ENCODE results near the gene SPON1. TPM values are rescaled to one million over a fixed set of nuclear protein-coding genes. Genes with fewer than 3 reads are reported as not detected.

SPON1 gene
- polyA plus RNA-seq, 1 donor from 2014 or later = 0.19 TPM

DNA sequence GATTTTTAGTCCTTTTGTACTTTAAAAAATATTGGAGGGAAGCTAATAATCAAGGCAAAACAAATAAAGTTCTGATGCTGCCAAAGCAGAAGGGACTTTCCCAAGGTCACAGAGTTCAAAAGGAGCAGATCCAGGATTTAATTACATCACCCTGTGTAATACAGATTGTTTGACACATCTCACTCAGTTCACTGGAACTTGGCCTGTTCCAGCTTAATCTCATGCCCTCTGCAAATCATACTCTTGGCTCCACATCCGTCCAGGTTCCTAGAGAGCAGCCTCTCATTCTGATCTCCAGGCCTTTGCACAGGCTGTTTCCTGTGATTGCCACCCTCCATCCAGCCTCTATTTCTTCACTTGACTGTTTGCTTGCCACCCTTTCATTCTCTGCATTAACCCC, 151.7 kb downstream of the SPON1 start:
- no peaks in the 10 kb centered on the region for H3K36me3 Mint-ChIP-seq
- no peak overlapping the region for H3K27ac Mint-ChIP-seq
- H3K27me3 Mint-ChIP-seq = peaks cover 10% of the 10 kb centered on the region
- no peaks in the 10 kb centered on the region for H3K4me1 Mint-ChIP-seq
- peaks cover 0 to 5% (median 4%) of the 10 kb centered on the region in 3 donors for H3K9me3 Mint-ChIP-seq
- H3K4me3 Mint-ChIP-seq = no peak overlapping the region

DNA sequence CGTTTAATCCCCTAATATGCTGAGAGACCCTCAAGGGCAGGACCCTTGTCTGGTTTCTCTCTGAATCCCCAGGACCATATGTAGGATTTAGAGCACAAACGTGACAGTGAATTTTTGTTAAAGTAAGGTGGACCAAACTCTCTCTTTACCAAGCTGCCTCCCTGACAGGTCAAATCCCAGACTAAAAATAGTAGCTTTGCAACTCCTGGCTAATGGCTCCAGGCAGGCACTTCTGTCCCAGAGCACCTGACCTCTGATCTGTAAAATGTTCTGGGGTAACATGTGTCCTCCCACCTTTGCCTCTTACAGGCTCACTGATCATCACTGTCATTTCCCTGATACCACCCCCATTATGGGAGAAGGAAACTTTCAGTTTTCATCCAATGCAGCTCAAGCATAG, 152.3 kb downstream of the SPON1 start:
- Mint-ChIP-seq H3K27me3 (peaks cover 10% of the 10 kb centered on the region), H3K4me3 (no peak overlapping the region), H3K4me1 (no peaks in the 10 kb centered on the region), H3K9me3 (peaks cover 0 to 5% (median 4%) of the 10 kb centered on the region in 3 donors), H3K36me3 (no peaks in the 10 kb centered on the region), H3K27ac (no peak overlapping the region)

DNA sequence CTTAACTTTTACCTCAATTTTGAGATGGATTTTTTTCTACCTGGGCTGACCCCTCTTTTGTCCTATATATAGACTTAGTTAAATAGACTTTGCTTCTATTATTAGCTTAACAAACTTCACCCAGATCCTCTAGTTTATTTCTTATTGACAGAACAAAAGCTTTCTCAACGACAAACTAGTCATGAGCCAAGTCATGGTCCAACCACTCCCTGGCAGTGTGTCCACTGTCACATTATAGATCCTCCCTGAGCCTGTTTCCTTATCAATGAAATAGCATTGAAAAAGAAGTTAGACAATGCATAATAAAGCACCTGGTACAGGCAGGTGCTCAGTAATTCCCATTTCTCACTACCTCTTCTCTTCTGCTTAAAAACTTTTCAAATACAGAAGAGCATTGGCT, 155.1 kb downstream of the SPON1 start:
- Mint-ChIP-seq H3K27me3 (peaks cover 7% of the 10 kb centered on the region), H3K36me3 (peaks cover 3% of the 10 kb centered on the region), H3K9me3 (peaks cover 0 to 5% (median 4%) of the 10 kb centered on the region in 3 donors), H3K4me1 (no peaks in the 10 kb centered on the region), H3K27ac (no peak overlapping the region), H3K4me3 (no peak overlapping the region)

DNA sequence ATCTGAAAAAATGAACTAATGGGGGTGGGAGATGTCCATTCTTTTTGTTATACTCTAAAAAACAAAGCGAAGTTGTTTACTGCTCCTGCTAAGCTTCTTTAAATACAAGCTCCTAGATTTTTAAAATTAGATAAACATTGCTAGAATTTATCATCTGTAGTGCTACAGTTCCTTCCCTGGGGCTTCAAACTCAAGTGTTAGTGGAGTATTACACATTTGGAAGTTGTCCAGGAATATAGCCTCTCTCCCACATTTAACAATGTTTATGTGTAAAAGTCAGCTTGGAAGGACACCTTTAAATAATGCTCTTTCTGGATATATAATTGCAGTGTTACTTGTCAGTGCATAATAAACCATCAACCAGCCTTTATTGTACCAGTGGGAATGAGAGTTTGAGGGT, 155.5 kb downstream of the SPON1 start:
- H3K4me3 Mint-ChIP-seq = no peak overlapping the region
- peaks cover 0 to 5% (median 4%) of the 10 kb centered on the region in 3 donors for H3K9me3 Mint-ChIP-seq
- peaks cover 7% of the 10 kb centered on the region for H3K27me3 Mint-ChIP-seq
- peaks cover 3% of the 10 kb centered on the region for H3K36me3 Mint-ChIP-seq
- H3K27ac Mint-ChIP-seq = no peak overlapping the region
- H3K4me1 Mint-ChIP-seq = no peaks in the 10 kb centered on the region

DNA sequence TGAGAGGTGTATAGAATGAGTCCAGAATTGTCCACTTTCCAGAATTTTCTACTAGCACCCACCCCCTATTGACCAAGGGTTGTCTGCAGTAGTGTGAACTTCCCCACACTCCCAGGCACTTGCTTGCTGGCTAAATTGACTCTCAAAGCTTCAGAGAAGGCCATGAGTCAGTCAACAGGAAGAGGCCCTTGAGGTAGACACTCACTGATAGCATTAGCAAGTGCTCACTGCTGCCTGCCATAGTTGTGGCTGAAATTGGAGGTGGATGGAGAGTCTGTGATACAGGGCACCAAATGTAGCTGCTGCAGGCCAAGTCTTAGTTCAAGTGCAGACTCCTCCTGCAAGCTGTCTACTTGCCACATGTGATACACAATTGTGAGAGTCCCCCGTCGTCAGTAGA, 156.8 kb downstream of the SPON1 start:
- Mint-ChIP-seq H3K27me3 (peaks cover 6% of the 10 kb centered on the region), H3K9me3 (peaks cover 3 to 5% (median 4%) of the 10 kb centered on the region in 3 donors), H3K27ac (no peak overlapping the region), H3K4me3 (no peak overlapping the region), H3K4me1 (no peaks in the 10 kb centered on the region), H3K36me3 (peaks cover 3% of the 10 kb centered on the region)

DNA sequence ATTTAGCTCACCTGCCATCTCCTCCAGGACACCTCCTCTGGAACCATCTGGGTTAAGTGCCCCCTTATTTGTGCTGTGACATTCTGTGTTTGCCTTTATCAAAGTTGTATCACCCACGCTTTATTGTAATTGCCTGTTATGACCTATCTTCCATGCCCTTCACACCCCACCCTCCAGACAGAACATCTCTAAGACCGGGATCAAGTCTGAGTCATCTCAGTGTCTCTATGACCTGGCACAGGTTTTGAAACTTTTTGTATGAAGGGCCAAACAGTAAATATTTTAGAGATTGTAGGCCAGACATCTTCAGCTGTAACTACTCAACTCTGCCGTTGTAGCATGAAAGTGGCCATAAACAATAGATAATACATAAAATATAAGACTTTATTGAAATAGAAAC, 161.8 kb downstream of the SPON1 start:
- H3K27me3 Mint-ChIP-seq = no peaks in the 10 kb centered on the region
- peaks cover 0 to 14% (median 4%) of the 10 kb centered on the region in 3 donors for H3K9me3 Mint-ChIP-seq
- H3K4me1 Mint-ChIP-seq = no peaks in the 10 kb centered on the region
- H3K27ac Mint-ChIP-seq = no peak overlapping the region
- H3K36me3 Mint-ChIP-seq = peaks cover 4% of the 10 kb centered on the region
- H3K4me3 Mint-ChIP-seq = no peak overlapping the region

DNA sequence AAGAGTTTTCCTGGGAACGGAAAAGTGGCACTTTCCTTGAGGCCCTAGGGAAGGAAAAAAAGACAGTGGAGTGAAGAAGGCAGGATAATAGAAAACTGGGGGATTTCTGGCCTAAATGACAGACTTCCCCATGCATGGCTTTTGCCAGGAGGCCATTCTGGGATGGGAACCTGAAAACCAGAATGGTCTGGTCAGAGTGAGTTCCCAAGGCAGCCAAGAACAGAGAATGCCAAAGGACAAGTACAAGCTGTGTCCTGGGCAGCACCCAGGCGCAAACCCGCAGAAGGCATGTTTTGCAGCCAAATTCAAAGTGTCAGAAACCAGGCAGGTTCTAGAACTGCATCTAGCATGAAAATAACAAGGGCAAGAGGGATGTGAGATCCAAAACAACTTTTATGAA, 162.4 kb downstream of the SPON1 start:
- no peaks in the 10 kb centered on the region for H3K4me1 Mint-ChIP-seq
- peaks cover 0 to 14% (median 4%) of the 10 kb centered on the region in 3 donors for H3K9me3 Mint-ChIP-seq
- H3K36me3 Mint-ChIP-seq = peaks cover 4% of the 10 kb centered on the region
- no peak overlapping the region for H3K27ac Mint-ChIP-seq
- no peaks in the 10 kb centered on the region for H3K27me3 Mint-ChIP-seq
- H3K4me3 Mint-ChIP-seq = no peak overlapping the region

DNA sequence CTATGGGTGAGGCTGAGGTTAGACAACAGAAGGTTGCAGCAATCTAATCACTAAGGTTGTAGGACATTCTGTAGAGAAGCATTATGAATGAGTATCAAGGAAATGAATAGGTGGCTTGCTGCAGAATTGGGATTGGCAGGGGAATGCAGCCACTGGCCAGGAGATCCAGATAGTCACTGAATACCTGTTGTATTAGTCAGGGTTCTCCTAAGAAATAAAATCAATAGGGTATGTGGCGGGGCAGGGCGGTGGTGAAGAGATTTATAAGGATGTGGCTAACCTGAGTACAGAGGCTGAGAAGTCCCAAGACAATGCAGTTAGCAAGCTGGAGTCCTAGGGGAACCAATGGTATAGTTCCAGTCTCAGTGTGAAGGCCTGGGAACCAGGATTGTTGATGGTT, 163.0 kb downstream of the SPON1 start:
- Mint-ChIP-seq H3K4me1 (no peaks in the 10 kb centered on the region), H3K27me3 (no peaks in the 10 kb centered on the region), H3K27ac (no peak overlapping the region), H3K36me3 (peaks cover 3% of the 10 kb centered on the region), H3K4me3 (no peak overlapping the region), H3K9me3 (peaks cover 0 to 17% (median 4%) of the 10 kb centered on the region in 3 donors)

DNA sequence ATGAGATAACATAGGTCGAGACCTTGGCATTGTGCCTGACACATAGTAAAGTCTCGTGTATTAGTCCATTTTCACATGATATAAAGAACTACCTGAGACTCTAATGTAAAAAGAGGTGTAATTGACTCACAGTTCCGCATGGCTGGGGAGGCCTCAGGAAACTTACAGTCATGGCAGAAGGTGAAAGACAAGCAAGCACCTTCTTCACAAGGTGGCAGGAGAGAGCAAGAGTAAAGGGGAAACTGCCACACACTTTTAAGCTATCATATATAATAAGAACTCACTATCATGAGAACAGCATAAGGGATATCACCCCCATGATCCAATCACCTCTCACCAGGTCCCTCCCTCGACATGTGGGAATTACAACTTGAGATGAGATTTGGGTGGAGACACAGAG, 165.2 kb downstream of the SPON1 start:
- peaks cover 3% of the 10 kb centered on the region for H3K27me3 Mint-ChIP-seq
- H3K36me3 Mint-ChIP-seq = peaks cover 2% of the 10 kb centered on the region

DNA sequence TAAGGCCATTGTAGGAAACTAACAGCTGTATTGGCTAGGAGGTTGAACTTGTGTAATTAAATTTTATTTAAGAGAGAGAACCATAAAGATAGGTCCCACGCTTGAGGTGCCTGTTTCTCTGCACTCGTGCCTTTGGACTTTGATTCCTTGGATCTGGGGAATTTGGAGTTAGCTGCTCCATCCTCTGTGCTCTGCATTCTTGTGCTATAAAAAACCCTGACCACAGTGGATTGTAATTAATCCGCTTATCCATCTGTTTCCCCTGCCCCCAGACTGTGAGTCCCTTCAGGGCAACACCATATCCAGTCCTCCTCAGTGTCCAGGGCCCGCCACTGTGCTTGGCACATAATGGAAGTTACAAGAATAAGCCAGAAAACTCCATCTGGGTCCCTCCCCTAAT, 169.8 kb downstream of the SPON1 start:
- no peaks in the 10 kb centered on the region for H3K4me1 Mint-ChIP-seq
- no peak overlapping the region for H3K4me3 Mint-ChIP-seq
- no peak overlapping the region for H3K27ac Mint-ChIP-seq
- H3K9me3 Mint-ChIP-seq = peaks cover 0 to 13% (median 4%) of the 10 kb centered on the region in 3 donors
- H3K27me3 Mint-ChIP-seq = peaks cover 7% of the 10 kb centered on the region
- H3K36me3 Mint-ChIP-seq = peaks cover 2% of the 10 kb centered on the region

More for the DNA sequence above, 165.2 kb downstream of the SPON1 start:
- Mint-ChIP-seq H3K27ac (no peak overlapping the region), H3K4me1 (no peaks in the 10 kb centered on the region), H3K4me3 (no peak overlapping the region), H3K9me3 (peaks cover 0 to 17% (median 4%) of the 10 kb centered on the region in 3 donors)

DNA sequence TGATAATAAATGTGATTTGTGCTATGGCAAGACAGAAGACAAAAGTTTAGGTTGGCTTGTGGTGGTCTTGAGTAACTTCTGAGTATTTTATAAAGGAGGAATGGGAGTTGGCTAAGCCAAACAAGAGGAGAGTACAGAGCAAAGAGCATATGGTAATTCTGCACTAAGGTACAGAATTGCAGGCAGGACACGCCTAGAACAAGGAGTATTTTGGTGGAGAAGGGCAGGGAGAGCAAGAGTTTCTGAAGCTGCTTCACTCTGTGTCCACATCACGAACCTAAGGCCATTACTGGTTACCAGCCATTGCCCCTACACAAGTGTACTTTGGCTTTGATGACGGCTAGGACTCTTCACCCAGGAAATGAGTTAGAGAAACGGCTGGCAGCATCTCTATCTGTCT, 170.9 kb downstream of the SPON1 start:
- no peaks in the 10 kb centered on the region for H3K36me3 Mint-ChIP-seq
- peaks cover 7% of the 10 kb centered on the region for H3K27me3 Mint-ChIP-seq
- H3K4me3 Mint-ChIP-seq = no peak overlapping the region
- no peak overlapping the region for H3K27ac Mint-ChIP-seq
- no peaks in the 10 kb centered on the region for H3K4me1 Mint-ChIP-seq
- peaks cover 0 to 8% (median 4%) of the 10 kb centered on the region in 3 donors for H3K9me3 Mint-ChIP-seq

DNA sequence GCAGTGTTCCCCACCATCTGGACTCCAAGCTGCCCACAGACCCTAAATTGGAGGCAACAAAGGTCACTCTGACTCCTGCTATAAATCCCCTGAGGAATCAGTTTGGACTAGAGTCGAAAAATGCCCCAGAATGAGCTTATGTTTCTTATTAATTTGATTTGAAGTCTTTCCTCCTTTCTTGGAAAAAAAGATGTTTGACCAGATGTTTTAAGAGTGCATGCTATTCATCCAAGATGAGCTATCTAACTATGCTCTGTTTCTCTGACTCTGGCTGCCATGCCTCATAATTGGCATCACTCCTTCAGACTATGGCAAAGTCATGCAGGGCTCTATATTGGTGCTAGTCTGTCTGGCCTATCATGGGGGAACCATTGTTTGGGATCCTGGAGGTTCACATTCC, 174.0 kb downstream of the SPON1 start:
- no peak overlapping the region for H3K27ac Mint-ChIP-seq
- H3K4me3 Mint-ChIP-seq = no peak overlapping the region
- no peaks in the 10 kb centered on the region for H3K9me3 Mint-ChIP-seq
- H3K36me3 Mint-ChIP-seq = no peaks in the 10 kb centered on the region
- H3K27me3 Mint-ChIP-seq = peaks cover 3% of the 10 kb centered on the region
- H3K4me1 Mint-ChIP-seq = no peaks in the 10 kb centered on the region

DNA sequence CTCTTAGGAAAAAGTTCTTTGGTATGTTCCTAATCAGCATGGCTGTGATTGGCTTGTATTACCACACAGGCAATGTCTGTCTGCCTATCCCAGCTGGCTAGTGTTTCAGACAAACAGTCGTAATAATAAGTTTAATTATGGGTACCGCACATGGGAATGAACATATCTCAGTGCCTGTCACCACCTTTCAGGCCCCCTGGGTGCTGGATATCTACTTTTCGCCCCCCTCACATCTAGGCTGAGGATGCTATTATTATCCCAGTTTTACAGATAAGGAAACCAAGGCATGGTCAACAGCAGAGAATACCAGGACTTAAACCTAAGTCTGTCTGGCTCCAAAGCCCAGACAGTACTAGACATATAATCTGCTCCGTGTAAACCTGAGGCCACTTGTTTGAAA, 174.8 kb downstream of the SPON1 start:
- no peaks in the 10 kb centered on the region for H3K4me1 Mint-ChIP-seq
- no peaks in the 10 kb centered on the region for H3K36me3 Mint-ChIP-seq
- H3K27ac Mint-ChIP-seq = no peak overlapping the region
- H3K9me3 Mint-ChIP-seq = no peaks in the 10 kb centered on the region
- H3K27me3 Mint-ChIP-seq = peaks cover 3% of the 10 kb centered on the region
- H3K4me3 Mint-ChIP-seq = no peak overlapping the region

DNA sequence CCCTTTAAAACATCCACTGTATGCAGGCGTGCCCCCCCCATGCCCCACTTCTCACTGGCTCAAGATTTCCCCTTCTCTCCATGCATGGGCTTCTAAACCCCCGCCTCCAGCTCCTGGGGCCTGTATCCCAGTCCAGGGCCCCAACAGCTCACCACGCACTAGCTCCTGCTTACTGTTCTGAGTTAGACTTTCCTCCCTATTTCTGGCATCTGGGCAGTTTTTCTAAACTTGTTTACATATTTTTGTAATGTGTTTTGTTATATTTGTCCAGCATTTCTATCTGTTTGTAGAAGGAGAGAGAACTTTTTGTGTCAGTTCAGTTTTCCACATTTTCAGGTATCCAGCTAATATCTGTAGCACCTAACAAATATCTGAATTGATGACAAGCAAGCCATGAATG, 178.5 kb downstream of the SPON1 start:
- no peaks in the 10 kb centered on the region for H3K4me1 Mint-ChIP-seq
- no peak overlapping the region for H3K4me3 Mint-ChIP-seq
- no peak overlapping the region for H3K27ac Mint-ChIP-seq
- peaks cover 6% of the 10 kb centered on the region for H3K27me3 Mint-ChIP-seq
- no peaks in the 10 kb centered on the region for H3K9me3 Mint-ChIP-seq
- H3K36me3 Mint-ChIP-seq = peaks cover 2% of the 10 kb centered on the region

DNA sequence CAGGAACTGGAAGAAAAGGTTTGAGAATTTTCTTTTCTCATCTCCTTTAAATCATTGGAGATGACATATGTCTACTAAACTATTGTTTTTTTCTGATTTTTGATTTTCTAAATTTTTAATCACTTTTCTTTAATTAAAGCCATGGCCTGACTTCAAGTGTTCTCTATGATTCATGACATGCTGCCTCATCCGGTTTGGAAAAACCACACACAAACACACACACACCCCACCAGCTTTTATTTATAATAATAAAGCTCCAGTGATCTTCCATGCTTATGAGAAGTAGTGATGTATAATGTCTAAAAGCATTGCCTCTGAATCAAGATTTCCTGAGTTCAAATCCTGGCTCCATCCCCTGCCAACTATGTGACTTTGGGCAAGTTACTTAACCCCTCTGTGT, 179.2 kb downstream of the SPON1 start:
- Mint-ChIP-seq H3K27ac (no peak overlapping the region), H3K4me3 (no peak overlapping the region), H3K27me3 (peaks cover 6% of the 10 kb centered on the region), H3K4me1 (no peaks in the 10 kb centered on the region), H3K36me3 (peaks cover 2% of the 10 kb centered on the region), H3K9me3 (no peaks in the 10 kb centered on the region)

DNA sequence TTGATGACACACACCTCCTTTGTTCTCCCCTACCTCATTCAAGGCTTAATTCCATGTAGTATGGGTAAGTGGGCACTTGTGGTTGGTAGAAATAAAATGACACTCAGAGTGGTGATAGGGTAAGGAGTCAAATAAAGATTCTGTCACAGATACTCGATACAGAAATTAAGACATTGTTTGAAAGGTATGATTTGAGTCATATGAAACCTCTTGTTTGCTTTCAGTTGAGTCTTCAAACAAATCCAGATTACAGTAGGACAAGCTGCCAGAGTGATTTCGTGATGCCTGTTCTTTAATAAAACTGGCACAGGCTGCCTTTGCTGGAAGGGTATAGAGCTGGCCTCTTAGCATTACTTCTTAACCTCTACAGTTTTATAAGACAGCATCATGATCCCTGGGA, 182.4 kb downstream of the SPON1 start:
- no peaks in the 10 kb centered on the region for H3K9me3 Mint-ChIP-seq
- no peaks in the 10 kb centered on the region for H3K4me1 Mint-ChIP-seq
- H3K27me3 Mint-ChIP-seq = peaks cover 6% of the 10 kb centered on the region
- H3K4me3 Mint-ChIP-seq = no peak overlapping the region
- H3K27ac Mint-ChIP-seq = no peak overlapping the region
- peaks cover 2% of the 10 kb centered on the region for H3K36me3 Mint-ChIP-seq

Measured in IgD-negative memory B cell (primary cell).